Omental fat pad (tissue), 4 donors: ENCODE results near the gene LIN7C. TPM values are rescaled to one million over a fixed set of nuclear protein-coding genes. Genes with fewer than 3 reads are reported as not detected.
A peak's percentile ranks its signal among the peaks of the same experiment; 100 is the strongest.

Experiments
- ATAC-seq: fragments of 150-250 bp; one replicate; pipeline ENCODE4 v1.9.1; 2016; ENCODE audit warnings: mild to moderate bottlenecking, moderate library complexity; ENCODE audit not compliant: low FRiP score
- DNase-seq: peaks from one replicate; pipeline ENCODE4 v3.0.0-alpha.2; 2019; ENCODE audit warnings: low spot score
- CTCF ChIP-seq, 3 donors: fragments of 450-650 bp; IDR thresholded peaks; one replicate each; pipeline ENCODE4 v1.5.1; 2016 to 2017; ENCODE audit warnings: antibody characterized with exemption in 3 of 3, mild to moderate bottlenecking in 3 of 3, moderate library complexity in 2 of 3
- total RNA-seq, 4 donors: library from RNA; depleted of rRNA; stranded (reverse); fragments of >200 nt; gene quantifications; one replicate each; pipeline ENCODE4 v1.1.0, GENCODE V29; 2016

LIN7C gene
- total RNA-seq, 4 donors from 2014 or later, result 26.5 to 37.7 (median 30.3) TPM

GRCh38 chr11:27477831-27478230 lies 28.7 kb downstream of the LIN7C start:
- no peak for TF ChIP-seq CTCF (IDR thresholded peaks at IDR 0.05)
- DNase-seq (no peak), ATAC-seq (no peak)

- TF ChIP-seq CTCF (IDR thresholded peaks at IDR 0.05), result no peak
- no peak for DNase-seq
- ATAC-seq, result no peak
Measured at GRCh38 chr11:27477243-27477642, 29.3 kb downstream of the LIN7C start.

GRCh38 chr11:27475622-27476021 lies 30.9 kb downstream of the LIN7C start:
- ATAC-seq, result no peak
- no peak for DNase-seq
- no peak for TF ChIP-seq CTCF (IDR thresholded peaks at IDR 0.05)

GRCh38 chr11:27473017-27473406 lies 33.6 kb downstream of the LIN7C start:
- no peak for DNase-seq
- TF ChIP-seq CTCF (IDR thresholded peaks at IDR 0.05), result no peak
- ATAC-seq, result no peak

GRCh38 chr11:27472398-27473016 lies 34.1 kb downstream of the LIN7C start, which contains the start of gene LGR4:
Gene LGR4 (minus strand): TSS chr11:27472790. CDS start chr11:27472302, 488 bp downstream.
- TF ChIP-seq CTCF (IDR thresholded peaks at IDR 0.05), result no peak
- ATAC-seq (peak; percentile 93), DNase-seq (peak; percentile 78)

GRCh38 chr11:27471589-27472397 lies 34.8 kb downstream of the LIN7C start:
- TF ChIP-seq CTCF (IDR thresholded peaks at IDR 0.05), result no peak
- peak; percentile 43 for ATAC-seq
- DNase-seq, result no peak
